Mesothelial cell of epicardium (in vitro differentiated cells): ENCODE measurements around the gene CEP126. TPM values are rescaled to one million over a fixed set of nuclear protein-coding genes. Genes with fewer than 3 reads are reported as not detected.

Source experiments
- DNase-seq, 2 experiments: peaks; one replicate each; pipeline ENCODE4 v3.0.0; 2021; ENCODE audit warnings: low spot score in 2 of 2; ENCODE audit not compliant: unreplicated experiment in 2 of 2
- H3K27ac Mint-ChIP-seq: 2 replicates; pipeline ENCODE4 v1.8.0; 2021; ENCODE audit warnings: mixed read lengths
- H3K27me3 Mint-ChIP-seq: 2 replicates; pipeline ENCODE4 v1.8.0; 2021; ENCODE audit warnings: low read depth, mixed read lengths
- H3K36me3 Mint-ChIP-seq: 2 replicates; pipeline ENCODE4 v1.8.0; 2021; ENCODE audit warnings: mixed read lengths
- H3K4me1 Mint-ChIP-seq: 2 replicates; pipeline ENCODE4 v1.8.0; 2021; ENCODE audit warnings: mixed read lengths
- H3K4me3 Mint-ChIP-seq: 2 replicates; pipeline ENCODE4 v1.8.0; 2021; ENCODE audit warnings: mild to moderate bottlenecking, moderate library complexity, mixed read lengths
- H3K9me3 Mint-ChIP-seq: 2 replicates; pipeline ENCODE4 v1.8.0; 2021; ENCODE audit warnings: mixed read lengths
- CTCF ChIP-seq: fragments of 200-600 bp; sonication (generic); IDR thresholded peaks from one replicate; pipeline ENCODE4 v1.5.0; 2021; ENCODE audit warnings: antibody characterized with exemption; ENCODE audit not compliant: unreplicated experiment
- total RNA-seq: library from RNA; stranded (reverse); gene quantifications from 3 replicates; pipeline ENCODE4 v1.2.1, GENCODE V29; 2021

The CEP126 gene
- total RNA-seq, 1 donor from 2014 or later, result 3.6 TPM

- Mint-ChIP-seq H3K4me3 (no peak overlapping the region), H3K27me3 (no peaks in the 10 kb centered on the region), H3K4me1 (peaks cover under 1% of the 10 kb centered on the region), H3K36me3 (no peaks in the 10 kb centered on the region), H3K27ac (no peak overlapping the region), H3K9me3 (no peaks in the 10 kb centered on the region)
- no peak for DNase-seq
- TF ChIP-seq CTCF, result no peak
These were observed 5.7 kb upstream of the CEP126 start for GRCh38 chr11:101909087-101909486.

- no peak for TF ChIP-seq CTCF
- Mint-ChIP-seq H3K4me1 (peaks cover 20% of the 10 kb centered on the region), H3K27ac (no peak overlapping the region), H3K36me3 (no peaks in the 10 kb centered on the region), H3K27me3 (no peaks in the 10 kb centered on the region), H3K4me3 (no peak overlapping the region), H3K9me3 (no peaks in the 10 kb centered on the region)
- no peak for DNase-seq
These were observed 2.0 kb upstream of the CEP126 start for GRCh38 chr11:101912823-101913284.

GRCh38 chr11:101913656-101914055 lies 1.2 kb upstream of the CEP126 start:
- H3K4me3 Mint-ChIP-seq, result no peak overlapping the region
- no peaks in the 10 kb centered on the region for H3K27me3 Mint-ChIP-seq
- no peak overlapping the region for H3K27ac Mint-ChIP-seq
- TF ChIP-seq CTCF, result no peak
- H3K36me3 Mint-ChIP-seq, result no peaks in the 10 kb centered on the region
- H3K9me3 Mint-ChIP-seq, result no peaks in the 10 kb centered on the region
- H3K4me1 Mint-ChIP-seq, result peaks cover 20% of the 10 kb centered on the region
- no peak for DNase-seq

- no peaks in the 10 kb centered on the region for H3K27me3 Mint-ChIP-seq
- no peak for TF ChIP-seq CTCF
- no peaks in the 10 kb centered on the region for H3K9me3 Mint-ChIP-seq
- H3K27ac Mint-ChIP-seq, result peak overlapping the region; percentile 91
- DNase-seq, result no peak
- peak overlapping the region; percentile 93 for H3K4me3 Mint-ChIP-seq
- H3K36me3 Mint-ChIP-seq, result no peaks in the 10 kb centered on the region
- peaks cover 20% of the 10 kb centered on the region for H3K4me1 Mint-ChIP-seq
These were observed 471 bp upstream of the CEP126 start for GRCh38 chr11:101914341-101914737.

GRCh38 chr11:101915791-101916291 lies 1.0 kb downstream of the CEP126 start:
- no peaks in the 10 kb centered on the region for H3K36me3 Mint-ChIP-seq
- peak overlapping the region; percentile 93 for H3K4me3 Mint-ChIP-seq
- TF ChIP-seq CTCF, result no peak
- peak overlapping the region; percentile 91 for H3K27ac Mint-ChIP-seq
- no peak for DNase-seq
- H3K27me3 Mint-ChIP-seq, result no peaks in the 10 kb centered on the region
- H3K4me1 Mint-ChIP-seq, result peaks cover 20% of the 10 kb centered on the region
- no peaks in the 10 kb centered on the region for H3K9me3 Mint-ChIP-seq

GRCh38 chr11:101916422-101916821 lies 1.6 kb downstream of the CEP126 start, which contains the start of gene ANGPTL5:
Gene ANGPTL5 (minus strand): TSS chr11:101916522. CDS start chr11:101907909, 8,613 bp downstream.
- H3K4me1 Mint-ChIP-seq, result peaks cover 20% of the 10 kb centered on the region
- no peak for DNase-seq
- H3K27ac Mint-ChIP-seq, result peak within 1 kb of the TSS; percentile 91
- H3K9me3 Mint-ChIP-seq, result no peaks in the 10 kb centered on the region
- H3K36me3 Mint-ChIP-seq, result no peaks in the 10 kb centered on the region
- TF ChIP-seq CTCF, result no peak
- peak within 1 kb of the TSS; percentile 93 for H3K4me3 Mint-ChIP-seq
- no peaks in the 10 kb centered on the region for H3K27me3 Mint-ChIP-seq
